IMR-90 (cell line): ENCODE results near the gene NISCH. TPM values are rescaled to one million over a fixed set of nuclear protein-coding genes. Genes with fewer than 3 reads are reported as not detected.

Source experiments
- ATAC-seq: fragments of 200-7000 bp; cut with Tn5 transposase; 2 replicates; pipeline ENCODE4 v1.9.1; 2020; ENCODE audit warnings: low read depth, mild to moderate bottlenecking, moderate library complexity
- BruUV-seq: library from RNA; stranded (reverse); fragments of 400-500 nt; replicated peaks from 2 replicates; lab custom pipeline; 2021; lab: Mats Ljungman, UMichigan
- CTCF ChIA-PET: fragments of 300-600 bp; formaldehyde crosslinking; extraction: SDS; loops from one replicate; lab custom pipeline; 2021; ENCODE audit warnings: antibody characterized with exemption; lab: Yijun Ruan, JAX
- POLR2A ChIA-PET: fragments of 300-600 bp; sonication (Branson Sonifier 250); formaldehyde crosslinking; loops from one replicate; lab custom pipeline; 2022; ENCODE audit warnings: antibody characterized with exemption; ENCODE audit not compliant: unreplicated experiment; lab: Charles Lee
- DNase-seq: peaks from one replicate; pipeline ENCODE4 v3.0.0; 2013
- H2AFZ ChIP-seq: replicated peaks from 2 replicates; pipeline ENCODE3; 2013; ENCODE audit warnings: low read length, mild to moderate bottlenecking; ENCODE audit not compliant: poor library complexity
- H2AK5ac ChIP-seq: 2 replicates; pipeline ENCODE4 v1.6.1; 2013; ENCODE audit warnings: low read depth, low read length, inconsistent platforms
- H2AK9ac ChIP-seq: replicated peaks from 2 replicates; pipeline ENCODE3; 2013; ENCODE audit warnings: mild to moderate bottlenecking, low read depth, low read length, moderate library complexity; ENCODE audit not compliant: poor library complexity
- H2BK120ac ChIP-seq: 2 replicates; pipeline ENCODE4 v1.6.1; 2013; ENCODE audit warnings: low read depth, low read length, inconsistent platforms
- H2BK15ac ChIP-seq: 3 replicates; pipeline ENCODE4 v1.6.1; 2013; ENCODE audit warnings: low read depth, low read length, inconsistent platforms
- H2BK20ac ChIP-seq: 2 replicates; pipeline ENCODE4 v1.6.1; 2013; ENCODE audit warnings: low read depth, mild to moderate bottlenecking, inconsistent platforms, low read length, moderate library complexity
- H2BK5ac ChIP-seq: 2 replicates; pipeline ENCODE4 v1.6.1; 2013; ENCODE audit warnings: mild to moderate bottlenecking, low read depth, low read length, inconsistent platforms; ENCODE audit not compliant: poor library complexity, severe bottlenecking
- H3K14ac ChIP-seq: replicated peaks from 2 replicates; pipeline ENCODE4 v1.6.1; 2013; ENCODE audit warnings: low read depth, low read length, inconsistent platforms
- H3K18ac ChIP-seq: 2 replicates; pipeline ENCODE4 v1.6.1; 2013; ENCODE audit warnings: low read depth, low read length, control low read depth
- H3K23ac ChIP-seq: 2 replicates; pipeline ENCODE4 v1.6.1; 2013; ENCODE audit warnings: low read depth, low read length, inconsistent platforms
- H3K27ac ChIP-seq: 2 replicates; pipeline ENCODE4 v1.5.1; 2013; ENCODE audit warnings: mild to moderate bottlenecking, control low read depth, low read length; ENCODE audit not compliant: insufficient read depth
- H3K27me3 ChIP-seq: 2 replicates; pipeline ENCODE4 v1.6.1; 2013; ENCODE audit warnings: low read length; ENCODE audit not compliant: control insufficient read depth, insufficient read depth
- H3K36me3 ChIP-seq: 2 replicates; pipeline ENCODE4 v1.6.1; 2013; ENCODE audit warnings: low read length, mixed read lengths; ENCODE audit not compliant: control insufficient read depth, insufficient read depth
- H3K4ac ChIP-seq: 2 replicates; pipeline ENCODE4 v1.6.1; 2013; ENCODE audit warnings: low read depth, low read length, inconsistent platforms
- H3K4me1 ChIP-seq: 2 replicates; pipeline ENCODE4 v1.6.1; 2013; ENCODE audit warnings: low read length, mixed read lengths; ENCODE audit not compliant: control insufficient read depth, insufficient read depth
- H3K4me2 ChIP-seq: 2 replicates; pipeline ENCODE4 v1.6.1; 2013; ENCODE audit warnings: low read depth, mild to moderate bottlenecking, control low read depth, low read length, moderate library complexity
- H3K4me3 ChIP-seq: 2 replicates; pipeline ENCODE4 v1.5.1; 2013; ENCODE audit warnings: low read depth, mild to moderate bottlenecking, control low read depth, low read length, moderate library complexity; ENCODE audit not compliant: insufficient read depth
- H3K56ac ChIP-seq: 2 replicates; pipeline ENCODE4 v1.6.1; 2013; ENCODE audit warnings: low read length, inconsistent platforms; ENCODE audit not compliant: insufficient read depth; ENCODE audit errors: extremely low read depth
- H3K79me1 ChIP-seq, 2 experiments: 2 replicates each; pipeline ENCODE4 v1.6.1; 2013; ENCODE audit warnings: low read length in 2 of 2, inconsistent platforms in 1 of 2, low read depth in 1 of 2
- H3K9ac ChIP-seq: 2 replicates; pipeline ENCODE4 v1.6.1; 2013; ENCODE audit warnings: low read depth, low read length, control low read depth
- H3K9me1 ChIP-seq: 2 replicates; pipeline ENCODE4 v1.6.1; 2013; ENCODE audit warnings: low read length, inconsistent platforms; ENCODE audit not compliant: insufficient read depth
- H3K9me3 ChIP-seq: 2 replicates; pipeline ENCODE4 v1.6.1; 2013; ENCODE audit warnings: low read length; ENCODE audit not compliant: control insufficient read depth, insufficient read depth
- H4K20me1 ChIP-seq: 2 replicates; pipeline ENCODE4 v1.6.1; 2013; ENCODE audit warnings: low read length, inconsistent platforms; ENCODE audit not compliant: insufficient read depth
- H4K5ac ChIP-seq: 2 replicates; pipeline ENCODE4 v1.6.1; 2013; ENCODE audit warnings: mild to moderate bottlenecking, low read depth, low read length, control low read depth
- H4K8ac ChIP-seq, 2 experiments: 2 replicates each; pipeline ENCODE4 v1.6.1; 2013; ENCODE audit warnings: low read depth in 2 of 2, low read length in 2 of 2, control low read depth in 1 of 2, inconsistent platforms in 1 of 2
- H4K91ac ChIP-seq: 2 replicates; pipeline ENCODE4 v1.6.1; 2013; ENCODE audit warnings: low read depth, low read length, inconsistent platforms; ENCODE audit not compliant: insufficient read depth
- BHLHE40 ChIP-seq: fragments of 150-350 bp; IDR thresholded peaks from 2 replicates; pipeline ENCODE4 v1.6.1; 2016; ENCODE audit warnings: mild to moderate bottlenecking, low read depth, low read length
- CEBPB ChIP-seq: IDR thresholded peaks from 2 replicates; pipeline ENCODE4 v1.6.1; 2012; ENCODE audit warnings: low read depth, low read length, improper control_type of control experiment
- CHD1 ChIP-seq: IDR thresholded peaks from 2 replicates; pipeline ENCODE4 v1.6.1; 2012; ENCODE audit warnings: low read depth, low read length, improper control_type of control experiment
- FOS ChIP-seq: fragments of 150-350 bp; IDR thresholded peaks from 2 replicates; pipeline ENCODE4 v1.6.1; 2016; ENCODE audit warnings: low read depth, low read length
- MAFK ChIP-seq: IDR thresholded peaks from 2 replicates; pipeline ENCODE4 v1.6.1; 2012; ENCODE audit warnings: low read depth, low read length, improper control_type of control experiment
- MXI1 ChIP-seq: IDR thresholded peaks from 2 replicates; pipeline ENCODE4 v1.6.1; 2012; ENCODE audit warnings: low read depth, mild to moderate bottlenecking, low read length, moderate library complexity, borderline replicate concordance
- NFE2L2 ChIP-seq: fragments of 150-350 bp; IDR thresholded peaks from 2 replicates; pipeline ENCODE4 v1.6.1; 2016; ENCODE audit warnings: low read depth, mild to moderate bottlenecking, low read length
- POLR2A ChIP-seq: IDR thresholded peaks from 2 replicates; pipeline ENCODE4 v1.6.1; 2012; ENCODE audit warnings: mild to moderate bottlenecking, low read depth, low read length
- RAD21 ChIP-seq: IDR thresholded peaks from 2 replicates; pipeline ENCODE4 v1.6.1; 2012; ENCODE audit warnings: low read length, improper control_type of control experiment
- RCOR1 ChIP-seq: IDR thresholded peaks from 2 replicates; pipeline ENCODE4 v1.6.1; 2012; ENCODE audit warnings: mild to moderate bottlenecking, low read length, improper control_type of control experiment; ENCODE audit not compliant: insufficient replicate concordance
- RFX5 ChIP-seq: IDR thresholded peaks from 2 replicates; pipeline ENCODE4 v1.8.0; 2012; ENCODE audit warnings: low read depth, mild to moderate bottlenecking, low read length, moderate library complexity
- SMC3 ChIP-seq: fragments of 150-350 bp; IDR thresholded peaks from 2 replicates; pipeline ENCODE4 v1.6.1; 2016; ENCODE audit warnings: low read depth, mild to moderate bottlenecking, antibody characterized with exemption, low read length, moderate library complexity
- WGBS, 2 experiments: methylation state at CpG; one replicate each; pipeline versions ENCODE4 v1.1.5 to v1.1.7; 2013; ENCODE audit warnings: missing lambda C conversion rate in 2 of 2; ENCODE audit not compliant: insufficient read length in 1 of 2; ENCODE audit errors: extremely low coverage in 2 of 2; 5-methylcytosine and 5-hydroxymethylcytosine counted together
- dilution Hi-C: fragments of 300-500 bp; cut with HindIII; formaldehyde crosslinking; loops from one replicate; pipeline ENCODE4 v1.14.3; 2018; ENCODE audit warnings: low sequenced_read_pairs; ENCODE audit not compliant: unreplicated experiment
- in situ Hi-C: fragments of 300-500 bp; cut with MboI; formaldehyde crosslinking; loops from 3 replicates; pipeline ENCODE4 v1.14.3; 2019; ENCODE audit warnings: low sequenced_read_pairs, inconsistent platforms, mixed read lengths
- intact Hi-C: fragments of 100-400 bp; cut with micrococcal nuclease; formaldehyde crosslinking; loops from 2 replicates; pipeline ENCODE4 v1.10.0; 2022
- polyA plus RNA-seq, 3 experiments: library from polyadenylated mRNA; depleted of rRNA; stranded (reverse); fragments of >200 nt; gene quantifications; 2 replicates each; pipeline ENCODE4 v1.2.3, GENCODE V29; 2012; ENCODE audit warnings: low replicate concordance in 1 of 3
- total RNA-seq: library from RNA; depleted of rRNA; stranded (reverse); fragments of >200 nt; gene quantifications from 2 replicates; pipeline ENCODE4 v1.2.3, GENCODE V29; 2012
- TF ChIP-seq, protein P1 (sequence below): fragments of 150-350 bp; IDR thresholded peaks from 2 replicates; pipeline ENCODE4 v1.6.1; 2016; ENCODE audit warnings: low read depth, mild to moderate bottlenecking, low read length, moderate library complexity, borderline replicate concordance
- TF ChIP-seq, protein P2 (sequence below): fragments of 150-350 bp; IDR thresholded peaks from 2 replicates; pipeline ENCODE4 v1.6.1; 2017; ENCODE audit warnings: mild to moderate bottlenecking, antibody characterized with exemption, low read length, low read depth
- TF ChIP-seq, protein P3 (sequence below): conservative IDR thresholded peaks from 2 replicates; pipeline ENCODE4 v1.5.1; 2012; ENCODE audit warnings: mild to moderate bottlenecking, low read depth, low read length, improper control_type of control experiment

The NISCH gene
- total and polyA plus RNA-seq, 2 of the 4 experiments (the other 2 are of a cell fraction), result 36.9 to 86.0 TPM

DNA sequence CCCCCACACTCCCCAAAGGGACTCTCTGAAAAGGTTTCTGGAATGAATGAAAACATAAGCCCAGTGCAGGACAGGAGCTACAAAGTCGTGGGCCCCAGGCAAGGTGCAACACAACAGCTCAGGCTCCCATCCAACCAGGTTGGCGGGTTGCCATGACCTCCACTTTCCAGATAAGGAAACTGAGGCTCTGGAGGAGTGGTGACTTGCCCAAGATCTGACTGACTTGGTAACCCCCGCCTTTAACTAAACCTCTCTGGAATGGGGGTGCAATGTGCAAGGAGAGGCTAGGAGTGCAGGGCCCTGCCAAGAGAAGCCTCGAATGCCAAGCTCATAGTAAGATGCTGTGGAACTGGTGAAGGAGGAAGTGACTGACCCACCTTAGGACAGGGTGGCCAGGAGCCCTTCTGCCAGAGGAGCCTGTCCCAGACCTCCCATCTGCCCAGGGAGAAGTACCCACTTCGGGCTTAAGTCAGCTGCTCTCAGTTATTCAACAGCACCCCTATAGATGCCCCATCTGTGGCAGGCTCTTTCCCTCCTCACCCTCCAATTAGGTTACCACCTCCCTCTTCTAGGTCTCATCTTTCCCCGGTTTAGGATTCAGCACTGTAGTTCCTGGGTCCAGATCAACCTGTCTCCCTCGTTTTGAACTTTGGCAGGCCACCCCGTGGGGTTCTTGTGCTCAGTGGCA is 1.0 kb upstream of the NISCH start:
- H2AFZ ChIP-seq, result peak overlapping the region; percentile 96
- peak overlapping the region; percentile 100 for H4K8ac ChIP-seq
- peaks cover 14% of the 10 kb centered on the region for H4K20me1 ChIP-seq
- no peak overlapping the region for H3K9ac ChIP-seq
- H2BK120ac ChIP-seq, result peak overlapping the region; percentile 92; the same call in 1 of the 2 replicates
- WGBS, 2 experiments, result 74% methylated on average over 2 of the region's 8 CpGs; no CpG with 5 or more reads in 1 of the 2 experiments
- no peak overlapping the region for H3K27ac ChIP-seq
- 0 out of 2 replicates have a peak overlapping the region, but pooled peaks have one; percentile 77 for H2BK20ac ChIP-seq
- H3K4ac ChIP-seq, result peak overlapping the region; percentile 97; the same call in 1 of the 2 replicates
- DNase-seq (no peak), ATAC-seq (no peak)
- peak overlapping the region; percentile 94 for H2AK9ac ChIP-seq
- H3K18ac ChIP-seq, result peak overlapping the region; percentile 66; the same call in 1 of the 2 replicates
- peaks cover 17% of the 10 kb centered on the region for H3K36me3 ChIP-seq
- H3K9me3 ChIP-seq, result no peaks in the 10 kb centered on the region
- peak overlapping the region; percentile 68 for H2BK5ac ChIP-seq
- peaks cover 29 to 40% of the 10 kb centered on the region in 2 experiments for H3K79me1 ChIP-seq
- H3K4me1 ChIP-seq, result peaks cover 15% of the 10 kb centered on the region
- in situ Hi-C loops, result no loop called here
- H3K56ac ChIP-seq, result no peak overlapping the region
- H2AK5ac ChIP-seq, result peak overlapping the region; percentile 99
- no peaks in the 10 kb centered on the region for H3K27me3 ChIP-seq
- H3K23ac ChIP-seq, result no peak overlapping the region
- POLR2A ChIA-PET, result no interaction called here
- H3K4me2 ChIP-seq, result no peak overlapping the region
- H4K5ac ChIP-seq, result peak overlapping the region; percentile 76
- peak overlapping the region; percentile 95 for H3K14ac ChIP-seq
- dilution Hi-C loops, result no loop called here
- peak overlapping the region; percentile 93 for H4K91ac ChIP-seq
- BruUV-seq, result no TSS peak
- H2BK15ac ChIP-seq, result no peak overlapping the region; the same call in 1 of the 3 replicates
- H3K9me1 ChIP-seq, result peaks cover 20% of the 10 kb centered on the region
- CTCF ChIA-PET, result interaction anchor here (0.8 kb wide), 1 partner anchor 26 kb away, joined by 3 read pairs; no protein-coding TSS in a partner anchor
- H3K4me3 ChIP-seq, result no peak overlapping the region
- intact Hi-C loops, result no loop called here
- TF ChIP-seq, protein P1, sequence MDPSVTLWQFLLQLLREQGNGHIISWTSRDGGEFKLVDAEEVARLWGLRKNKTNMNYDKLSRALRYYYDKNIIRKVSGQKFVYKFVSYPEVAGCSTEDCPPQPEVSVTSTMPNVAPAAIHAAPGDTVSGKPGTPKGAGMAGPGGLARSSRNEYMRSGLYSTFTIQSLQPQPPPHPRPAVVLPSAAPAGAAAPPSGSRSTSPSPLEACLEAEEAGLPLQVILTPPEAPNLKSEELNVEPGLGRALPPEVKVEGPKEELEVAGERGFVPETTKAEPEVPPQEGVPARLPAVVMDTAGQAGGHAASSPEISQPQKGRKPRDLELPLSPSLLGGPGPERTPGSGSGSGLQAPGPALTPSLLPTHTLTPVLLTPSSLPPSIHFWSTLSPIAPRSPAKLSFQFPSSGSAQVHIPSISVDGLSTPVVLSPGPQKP, result no peak
- TF ChIP-seq NFE2L2 (no peak), RCOR1 (no peak), POLR2A (no peak), CEBPB (no peak), CHD1 (no peak), SMC3 (no peak), RAD21 (no peak), MAFK (no peak), MXI1 (no peak), FOS (no peak), BHLHE40 (no peak), RFX5 (no peak)
- TF ChIP-seq, protein P2, sequence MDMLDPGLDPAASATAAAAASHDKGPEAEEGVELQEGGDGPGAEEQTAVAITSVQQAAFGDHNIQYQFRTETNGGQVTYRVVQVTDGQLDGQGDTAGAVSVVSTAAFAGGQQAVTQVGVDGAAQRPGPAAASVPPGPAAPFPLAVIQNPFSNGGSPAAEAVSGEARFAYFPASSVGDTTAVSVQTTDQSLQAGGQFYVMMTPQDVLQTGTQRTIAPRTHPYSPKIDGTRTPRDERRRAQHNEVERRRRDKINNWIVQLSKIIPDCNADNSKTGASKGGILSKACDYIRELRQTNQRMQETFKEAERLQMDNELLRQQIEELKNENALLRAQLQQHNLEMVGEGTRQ, result no peak
- TF ChIP-seq, protein P3, sequence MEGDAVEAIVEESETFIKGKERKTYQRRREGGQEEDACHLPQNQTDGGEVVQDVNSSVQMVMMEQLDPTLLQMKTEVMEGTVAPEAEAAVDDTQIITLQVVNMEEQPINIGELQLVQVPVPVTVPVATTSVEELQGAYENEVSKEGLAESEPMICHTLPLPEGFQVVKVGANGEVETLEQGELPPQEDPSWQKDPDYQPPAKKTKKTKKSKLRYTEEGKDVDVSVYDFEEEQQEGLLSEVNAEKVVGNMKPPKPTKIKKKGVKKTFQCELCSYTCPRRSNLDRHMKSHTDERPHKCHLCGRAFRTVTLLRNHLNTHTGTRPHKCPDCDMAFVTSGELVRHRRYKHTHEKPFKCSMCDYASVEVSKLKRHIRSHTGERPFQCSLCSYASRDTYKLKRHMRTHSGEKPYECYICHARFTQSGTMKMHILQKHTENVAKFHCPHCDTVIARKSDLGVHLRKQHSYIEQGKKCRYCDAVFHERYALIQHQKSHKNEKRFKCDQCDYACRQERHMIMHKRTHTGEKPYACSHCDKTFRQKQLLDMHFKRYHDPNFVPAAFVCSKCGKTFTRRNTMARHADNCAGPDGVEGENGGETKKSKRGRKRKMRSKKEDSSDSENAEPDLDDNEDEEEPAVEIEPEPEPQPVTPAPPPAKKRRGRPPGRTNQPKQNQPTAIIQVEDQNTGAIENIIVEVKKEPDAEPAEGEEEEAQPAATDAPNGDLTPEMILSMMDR, result no peak
